ENCODE results near the gene ACBD3. TPM values are rescaled to one million over a fixed set of nuclear protein-coding genes. Genes with fewer than 3 reads are reported as not detected.

ACBD3 gene
- polyA plus RNA-seq (2012; rRNA removed), result 17.8 and 26.3 TPM in 2 replicates
- polyA plus RNA-seq (2012; cell fraction: cytosol; rRNA removed), result 25.1 and 30.3 TPM in 2 replicates
- polyA plus RNA-seq (2012; cell fraction: nucleus; rRNA removed), result 7.5 and 17.1 TPM in 2 replicates

DNA sequence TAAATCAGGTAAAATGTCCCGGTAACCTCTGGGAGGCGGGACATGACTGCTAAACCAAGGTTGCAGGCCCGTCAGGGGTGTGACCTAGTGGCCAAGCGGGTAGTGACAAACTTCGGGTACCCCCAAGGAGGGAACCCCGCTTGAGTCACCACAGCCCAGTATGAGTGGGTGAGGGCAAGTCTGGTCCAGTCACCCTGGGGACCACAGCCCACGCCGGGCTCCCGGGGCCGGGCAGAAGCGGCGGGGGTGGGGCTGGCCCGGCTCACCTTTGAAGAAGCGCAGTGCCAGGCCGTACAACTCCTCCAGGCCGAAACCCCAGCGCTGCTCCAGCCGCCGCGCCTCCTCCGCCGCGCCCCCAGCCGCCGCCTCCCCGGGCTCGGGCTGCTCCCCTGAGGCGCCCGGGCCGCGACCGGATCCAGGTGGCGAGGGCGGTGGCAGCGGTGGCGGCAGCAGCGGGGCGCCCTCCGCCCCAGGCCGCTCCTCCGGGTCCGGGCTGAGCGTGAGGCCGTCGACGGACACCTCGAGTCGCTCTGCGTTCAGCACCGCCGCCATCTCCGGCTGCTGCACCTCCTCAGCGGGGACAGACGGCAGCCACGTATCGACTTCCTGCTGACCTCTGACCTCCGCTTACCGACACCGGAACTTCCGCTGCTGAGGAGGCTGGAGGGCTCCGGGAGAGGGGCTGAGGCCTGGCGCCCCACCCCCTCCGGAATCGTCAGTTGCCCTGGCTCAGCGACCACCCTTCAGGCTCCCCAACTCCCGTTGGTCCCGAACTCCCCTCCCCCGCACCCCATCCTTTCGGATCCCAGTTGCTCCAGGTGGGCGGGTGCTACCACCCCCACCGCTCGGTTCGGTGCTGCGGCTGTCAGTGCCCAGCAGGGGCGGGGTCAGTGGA, at the start of gene ACBD3:
TSS of gene ACBD3 (minus strand) at position 618 of the 895 bp plus-strand sequence. CDS start at position 552, 66 bp downstream.
- Histone ChIP-seq H3K4me3 (ENCODE audit: low read depth in 2 of 2, low read length in 1 of 2) (peak within 1 kb of the TSS; percentile 71 to 82), H3K4me2 (peak within 1 kb of the TSS; percentile 86), H4K20me1 (ENCODE audit: insufficient read depth) (peaks cover 40% of the 10 kb centered on the region), H2AFZ (ENCODE audit: low read depth) (peak within 1 kb of the TSS; percentile 97), H3K36me3 (replicated peaks in 1 of 2; ENCODE audit: control insufficient read depth in 1 of 2, insufficient read depth in 2 of 2, low read length in 1 of 2) (peaks cover 8 to 25% of the 10 kb centered on the region in 2 experiments), H3K79me2 (ENCODE audit: insufficient read depth) (peaks cover 55% of the 10 kb centered on the region), H3K9me3 (no peaks in the 10 kb centered on the region), H3K27me3 (ENCODE audit: insufficient read depth) (no peaks in the 10 kb centered on the region), H3F3A (replicated peaks; ENCODE audit: insufficient read depth) (peaks cover 12% of the 10 kb centered on the region), H3K27ac (ENCODE audit: low read depth in 2 of 2, low read length in 1 of 2) (peak within 1 kb of the TSS; percentile 78 to 88), H3K9ac (peak within 1 kb of the TSS; percentile 77), H3K4me1 (ENCODE audit: control insufficient read depth in 1 of 2, insufficient read depth in 2 of 2, low read depth in 1 of 2, low read length in 1 of 2) (peaks cover 0 to 12% of the 10 kb centered on the region in 2 experiments; a peak in 3 of 4 replicates), H3K9me2 (no peaks in the 10 kb centered on the region)
- DNase-seq, result peak; percentile 98
- WGBS (ENCODE audit: low lambda C conversion rate), result under 1% methylated on average over 22 of the region's 75 CpGs
- ChIA-PET CTCF (interaction anchor here (0.8 to 7.1 kb wide), 7 partner anchors 11 to 147 kb away, joined by 3 to 48 read pairs (median 5); no protein-coding TSS in a partner anchor), POLR2A (no interaction called here)
- TF ChIP-seq TEAD4 (IDR thresholded peaks at IDR 0.05; ENCODE audit: borderline replicate concordance, insufficient read depth) (no peak), MXI1 (IDR thresholded peaks at IDR 0.05; ENCODE audit: low read depth, low read length) (peak; percentile 55), RAD21 (IDR thresholded peaks at IDR 0.05; ENCODE audit: low read length) (no peak), CHD2 (IDR thresholded peaks at IDR 0.05; ENCODE audit: low read length, partially characterized antibody) (peak; percentile 77), GABPA (IDR thresholded peaks at IDR 0.05; ENCODE audit: low read depth) (peak; percentile 94), EP300 (IDR thresholded peaks at IDR 0.05; ENCODE audit: borderline replicate concordance in 1 of 2, low read depth in 1 of 2, low read length in 1 of 2) (no peak), YY1 (IDR thresholded peaks at IDR 0.05; ENCODE audit: low read depth) (peak; percentile 82), FOXJ3 (CRISPR knock-in tag; IDR thresholded peaks at IDR 0.05) (no peak), POLR2AphosphoS5 (IDR thresholded peaks at IDR 0.05; ENCODE audit: low read depth, low read length) (peak; percentile 96), SIN3A (IDR thresholded peaks at IDR 0.05; ENCODE audit: borderline replicate concordance, low read depth, low read length) (peak; percentile 84; the same call in 1 of the 2 replicates), TAF1 (IDR thresholded peaks at IDR 0.05; ENCODE audit: borderline replicate concordance, low read depth, low read length) (peak; percentile 85), ELF1 (IDR thresholded peaks at IDR 0.05) (peak; percentile 84), TCF12 (IDR thresholded peaks at IDR 0.05) (0 out of 2 replicates have a peak, but pooled peaks have one; percentile 9)
- TF ChIP-seq, protein P1, sequence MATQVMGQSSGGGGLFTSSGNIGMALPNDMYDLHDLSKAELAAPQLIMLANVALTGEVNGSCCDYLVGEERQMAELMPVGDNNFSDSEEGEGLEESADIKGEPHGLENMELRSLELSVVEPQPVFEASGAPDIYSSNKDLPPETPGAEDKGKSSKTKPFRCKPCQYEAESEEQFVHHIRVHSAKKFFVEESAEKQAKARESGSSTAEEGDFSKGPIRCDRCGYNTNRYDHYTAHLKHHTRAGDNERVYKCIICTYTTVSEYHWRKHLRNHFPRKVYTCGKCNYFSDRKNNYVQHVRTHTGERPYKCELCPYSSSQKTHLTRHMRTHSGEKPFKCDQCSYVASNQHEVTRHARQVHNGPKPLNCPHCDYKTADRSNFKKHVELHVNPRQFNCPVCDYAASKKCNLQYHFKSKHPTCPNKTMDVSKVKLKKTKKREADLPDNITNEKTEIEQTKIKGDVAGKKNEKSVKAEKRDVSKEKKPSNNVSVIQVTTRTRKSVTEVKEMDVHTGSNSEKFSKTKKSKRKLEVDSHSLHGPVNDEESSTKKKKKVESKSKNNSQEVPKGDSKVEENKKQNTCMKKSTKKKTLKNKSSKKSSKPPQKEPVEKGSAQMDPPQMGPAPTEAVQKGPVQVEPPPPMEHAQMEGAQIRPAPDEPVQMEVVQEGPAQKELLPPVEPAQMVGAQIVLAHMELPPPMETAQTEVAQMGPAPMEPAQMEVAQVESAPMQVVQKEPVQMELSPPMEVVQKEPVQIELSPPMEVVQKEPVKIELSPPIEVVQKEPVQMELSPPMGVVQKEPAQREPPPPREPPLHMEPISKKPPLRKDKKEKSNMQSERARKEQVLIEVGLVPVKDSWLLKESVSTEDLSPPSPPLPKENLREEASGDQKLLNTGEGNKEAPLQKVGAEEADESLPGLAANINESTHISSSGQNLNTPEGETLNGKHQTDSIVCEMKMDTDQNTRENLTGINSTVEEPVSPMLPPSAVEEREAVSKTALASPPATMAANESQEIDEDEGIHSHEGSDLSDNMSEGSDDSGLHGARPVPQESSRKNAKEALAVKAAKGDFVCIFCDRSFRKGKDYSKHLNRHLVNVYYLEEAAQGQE (IDR thresholded peaks at IDR 0.05; ENCODE audit: low read depth, low read length), result peak; percentile 25; the same call in 1 of the 2 replicates
- TF ChIP-seq, protein P2, sequence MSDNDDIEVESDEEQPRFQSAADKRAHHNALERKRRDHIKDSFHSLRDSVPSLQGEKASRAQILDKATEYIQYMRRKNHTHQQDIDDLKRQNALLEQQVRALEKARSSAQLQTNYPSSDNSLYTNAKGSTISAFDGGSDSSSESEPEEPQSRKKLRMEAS (IDR thresholded peaks at IDR 0.05; ENCODE audit: low read depth), result peak; percentile 79
- TF ChIP-seq, protein P3, sequence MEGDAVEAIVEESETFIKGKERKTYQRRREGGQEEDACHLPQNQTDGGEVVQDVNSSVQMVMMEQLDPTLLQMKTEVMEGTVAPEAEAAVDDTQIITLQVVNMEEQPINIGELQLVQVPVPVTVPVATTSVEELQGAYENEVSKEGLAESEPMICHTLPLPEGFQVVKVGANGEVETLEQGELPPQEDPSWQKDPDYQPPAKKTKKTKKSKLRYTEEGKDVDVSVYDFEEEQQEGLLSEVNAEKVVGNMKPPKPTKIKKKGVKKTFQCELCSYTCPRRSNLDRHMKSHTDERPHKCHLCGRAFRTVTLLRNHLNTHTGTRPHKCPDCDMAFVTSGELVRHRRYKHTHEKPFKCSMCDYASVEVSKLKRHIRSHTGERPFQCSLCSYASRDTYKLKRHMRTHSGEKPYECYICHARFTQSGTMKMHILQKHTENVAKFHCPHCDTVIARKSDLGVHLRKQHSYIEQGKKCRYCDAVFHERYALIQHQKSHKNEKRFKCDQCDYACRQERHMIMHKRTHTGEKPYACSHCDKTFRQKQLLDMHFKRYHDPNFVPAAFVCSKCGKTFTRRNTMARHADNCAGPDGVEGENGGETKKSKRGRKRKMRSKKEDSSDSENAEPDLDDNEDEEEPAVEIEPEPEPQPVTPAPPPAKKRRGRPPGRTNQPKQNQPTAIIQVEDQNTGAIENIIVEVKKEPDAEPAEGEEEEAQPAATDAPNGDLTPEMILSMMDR (IDR thresholded peaks at IDR 0.05), result peak; percentile 16; the same call in 1 of the 2 replicates
